HEK293T (cell line): ENCODE data around the gene ARFGEF3.

Experiments
- CTCF ChIA-PET: fragments of 350-600 bp; formaldehyde crosslinking; extraction: SDS; loops from one replicate; lab custom pipeline; 2021; ENCODE audit warnings: antibody characterized with exemption, inconsistent platforms; lab: Yijun Ruan, JAX
- POLR2A ChIA-PET: fragments of 350-600 bp; formaldehyde crosslinking; extraction: SDS; loops from one replicate; lab custom pipeline; 2020; ENCODE audit warnings: antibody characterized with exemption, inconsistent platforms; lab: Yijun Ruan, JAX
- DNase-seq: peaks from one replicate; pipeline ENCODE4 v3.0.0; 2012; ENCODE audit warnings: mixed read lengths; ENCODE audit errors: extremely low spot score
- ARNT ChIP-seq: fragments of 450-650 bp; IDR thresholded peaks from 2 replicates; pipeline ENCODE4 v1.6.1; 2017; ENCODE audit warnings: mild to moderate bottlenecking
- BHLHE40 ChIP-seq: fragments of 450-650 bp; IDR thresholded peaks from 2 replicates; pipeline ENCODE4 v1.6.1; 2016; ENCODE audit warnings: mild to moderate bottlenecking, moderate library complexity, borderline replicate concordance
- CTBP1 ChIP-seq: fragments of 450-650 bp; IDR thresholded peaks from 2 replicates; pipeline ENCODE4 v1.6.1; 2016; ENCODE audit warnings: borderline replicate concordance
- ELF4 ChIP-seq: fragments of 450-650 bp; IDR thresholded peaks from 2 replicates; pipeline ENCODE4 v1.6.1; 2017; ENCODE audit warnings: antibody characterized with exemption
- FOXA1 ChIP-seq: fragments of 450-650 bp; IDR thresholded peaks from 2 replicates; pipeline ENCODE4 v1.6.1; 2016; ENCODE audit warnings: mild to moderate bottlenecking
- FOXK2 ChIP-seq: fragments of 450-650 bp; IDR thresholded peaks from 2 replicates; pipeline ENCODE4 v1.6.1; 2016; ENCODE audit warnings: mild to moderate bottlenecking
- FOXM1 ChIP-seq: fragments of 450-650 bp; IDR thresholded peaks from 2 replicates; pipeline ENCODE4 v1.6.1; 2017; ENCODE audit warnings: mild to moderate bottlenecking, borderline replicate concordance
- HDGF ChIP-seq: fragments of 450-650 bp; IDR thresholded peaks from 2 replicates; pipeline ENCODE4 v1.6.1; 2017; ENCODE audit warnings: antibody characterized with exemption, borderline replicate concordance
- L3MBTL2 ChIP-seq: fragments of 450-650 bp; conservative IDR thresholded peaks from 2 replicates; pipeline ENCODE4 v1.6.1; 2016; ENCODE audit warnings: mild to moderate bottlenecking
- LEF1 ChIP-seq: fragments of 450-650 bp; IDR thresholded peaks from 2 replicates; pipeline ENCODE4 v1.6.1; 2017; ENCODE audit warnings: mild to moderate bottlenecking, borderline replicate concordance
- NFRKB ChIP-seq: fragments of 450-650 bp; IDR thresholded peaks from 2 replicates; pipeline ENCODE4 v1.6.1; 2016; ENCODE audit warnings: mild to moderate bottlenecking, moderate library complexity
- SP1 ChIP-seq: fragments of 450-650 bp; IDR thresholded peaks from 2 replicates; pipeline ENCODE4 v1.6.1; 2017
- SUZ12 ChIP-seq: fragments of 450-650 bp; IDR thresholded peaks from 2 replicates; pipeline ENCODE4 v1.6.1; 2016; ENCODE audit warnings: mild to moderate bottlenecking
- TARDBP ChIP-seq: fragments of 450-650 bp; IDR thresholded peaks from 2 replicates; pipeline ENCODE4 v1.6.1; 2016
- ZNF384 ChIP-seq: fragments of 450-650 bp; IDR thresholded peaks from 2 replicates; pipeline ENCODE4 v1.6.1; 2016
- TF ChIP-seq, protein P1 (sequence below): fragments of 450-650 bp; IDR thresholded peaks from 2 replicates; pipeline ENCODE4 v1.6.1; 2016

Gene ARFGEF3

DNA sequence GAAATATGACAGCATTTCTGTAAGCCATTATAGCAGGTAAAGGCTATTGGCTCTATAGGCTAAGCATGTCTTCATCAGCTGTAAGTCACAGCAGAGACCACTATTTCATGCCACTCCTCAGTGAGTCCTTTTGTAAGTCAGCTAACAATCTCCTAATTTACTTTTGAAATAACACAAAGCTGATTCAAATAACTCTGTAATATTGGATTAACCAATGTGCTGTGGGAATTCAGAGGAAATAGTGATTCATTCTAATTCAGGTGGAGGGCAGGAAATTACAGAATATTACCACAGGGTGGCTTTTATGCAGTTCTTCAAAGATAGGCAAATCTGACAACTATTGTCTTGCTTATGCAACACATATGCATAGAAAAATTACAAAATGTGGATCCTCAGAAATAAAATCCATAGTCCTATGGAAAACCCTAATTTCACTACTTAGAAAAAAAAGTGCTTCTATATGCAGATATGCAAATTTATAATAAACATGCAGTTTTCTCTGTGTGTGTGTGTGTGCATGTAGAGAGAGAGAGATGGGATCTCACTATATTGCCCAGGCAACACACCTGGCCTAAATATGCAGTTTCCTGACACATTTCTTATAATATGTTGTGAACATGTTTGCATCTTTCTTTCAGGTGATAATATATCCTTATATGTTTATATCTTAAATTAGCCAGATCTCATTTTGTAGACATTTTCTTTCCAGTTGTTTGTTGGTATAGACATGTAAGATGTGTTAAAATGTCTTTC is 211.1 kb downstream of the ARFGEF3 start:
- POLR2A ChIA-PET, result interaction anchor here (0.8 kb wide), 1 partner anchor 209 kb away, joined by 3 read pairs; no protein-coding TSS in a partner anchor
- DNase-seq, result no peak
- CTCF ChIA-PET, result interaction anchor here (0.7 kb wide), 2 partner anchors 137 to 1020 kb away, joined by 3 read pairs; no protein-coding TSS in a partner anchor
- TF ChIP-seq ELF4, result no peak
- no peak for TF ChIP-seq NFRKB
- TF ChIP-seq FOXA1, result no peak
- no peak for TF ChIP-seq SP1
- TF ChIP-seq CTBP1, result no peak
- TF ChIP-seq, protein P1, sequence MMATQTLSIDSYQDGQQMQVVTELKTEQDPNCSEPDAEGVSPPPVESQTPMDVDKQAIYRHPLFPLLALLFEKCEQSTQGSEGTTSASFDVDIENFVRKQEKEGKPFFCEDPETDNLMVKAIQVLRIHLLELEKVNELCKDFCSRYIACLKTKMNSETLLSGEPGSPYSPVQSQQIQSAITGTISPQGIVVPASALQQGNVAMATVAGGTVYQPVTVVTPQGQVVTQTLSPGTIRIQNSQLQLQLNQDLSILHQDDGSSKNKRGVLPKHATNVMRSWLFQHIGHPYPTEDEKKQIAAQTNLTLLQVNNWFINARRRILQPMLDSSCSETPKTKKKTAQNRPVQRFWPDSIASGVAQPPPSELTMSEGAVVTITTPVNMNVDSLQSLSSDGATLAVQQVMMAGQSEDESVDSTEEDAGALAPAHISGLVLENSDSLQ, result no peak
- TF ChIP-seq FOXM1, result no peak
- no peak for TF ChIP-seq FOXK2
- no peak for TF ChIP-seq LEF1
- no peak for TF ChIP-seq HDGF
- no peak for TF ChIP-seq TARDBP
- TF ChIP-seq ARNT, result no peak
- TF ChIP-seq BHLHE40, result no peak
- no peak for TF ChIP-seq ZNF384
- TF ChIP-seq L3MBTL2, result no peak
- TF ChIP-seq SUZ12, result no peak

- DNase-seq, result no peak
- TF ChIP-seq L3MBTL2, result no peak
- TF ChIP-seq ARNT, result no peak
- TF ChIP-seq SUZ12, result no peak
- no peak for TF ChIP-seq FOXK2
- no peak for TF ChIP-seq ZNF384
- TF ChIP-seq HDGF, result no peak
- TF ChIP-seq BHLHE40, result no peak
- no peak for TF ChIP-seq FOXM1
- TF ChIP-seq SP1, result no peak
- CTCF ChIA-PET, result no interaction called here
- POLR2A ChIA-PET, result no interaction called here
Measured at GRCh38 chr6:138374230-138374629, 212.5 kb downstream of the ARFGEF3 start.

DNA sequence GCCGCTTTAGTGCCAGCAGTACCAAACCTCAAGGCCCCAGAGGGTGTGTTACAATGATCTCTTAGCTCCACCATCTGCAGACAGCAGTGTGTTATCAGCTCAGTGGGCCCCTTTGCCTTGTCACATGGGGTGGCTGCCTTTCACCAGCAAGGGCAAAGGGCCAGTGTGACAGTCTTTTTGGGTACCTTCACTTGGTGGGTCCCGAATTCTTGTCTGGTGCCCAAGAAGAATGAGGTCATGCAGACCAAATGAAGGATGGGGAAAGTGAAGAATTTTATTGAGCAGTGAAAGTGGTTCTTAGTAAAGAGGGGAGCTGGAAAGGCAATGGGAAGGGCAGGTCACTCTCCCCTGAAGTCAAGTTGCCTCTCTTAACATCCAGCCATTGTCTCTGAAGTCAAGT is 213.1 kb downstream of the ARFGEF3 start:
- CTCF ChIA-PET, result no interaction called here
- no peak for TF ChIP-seq ARNT
- TF ChIP-seq BHLHE40, result no peak
- no peak for TF ChIP-seq ZNF384
- no peak for TF ChIP-seq FOXK2
- no peak for TF ChIP-seq HDGF
- TF ChIP-seq L3MBTL2, result no peak
- TF ChIP-seq FOXA1, result no peak
- TF ChIP-seq CTBP1, result no peak
- TF ChIP-seq TARDBP, result no peak
- TF ChIP-seq ELF4, result no peak
- no peak for TF ChIP-seq NFRKB
- TF ChIP-seq, protein P1, result no peak
- TF ChIP-seq FOXM1, result no peak
- TF ChIP-seq SUZ12, result no peak
- DNase-seq, result no peak
- POLR2A ChIA-PET, result no interaction called here

- ChIA-PET CTCF (no interaction called here), POLR2A (no interaction called here)
- no peak for DNase-seq
- TF ChIP-seq FOXA1 (no peak), SUZ12 (no peak), HDGF (no peak), FOXK2 (no peak), L3MBTL2 (no peak), TARDBP (no peak)
Measured at GRCh38 chr6:138377042-138377441, 215.3 kb downstream of the ARFGEF3 start.

DNA sequence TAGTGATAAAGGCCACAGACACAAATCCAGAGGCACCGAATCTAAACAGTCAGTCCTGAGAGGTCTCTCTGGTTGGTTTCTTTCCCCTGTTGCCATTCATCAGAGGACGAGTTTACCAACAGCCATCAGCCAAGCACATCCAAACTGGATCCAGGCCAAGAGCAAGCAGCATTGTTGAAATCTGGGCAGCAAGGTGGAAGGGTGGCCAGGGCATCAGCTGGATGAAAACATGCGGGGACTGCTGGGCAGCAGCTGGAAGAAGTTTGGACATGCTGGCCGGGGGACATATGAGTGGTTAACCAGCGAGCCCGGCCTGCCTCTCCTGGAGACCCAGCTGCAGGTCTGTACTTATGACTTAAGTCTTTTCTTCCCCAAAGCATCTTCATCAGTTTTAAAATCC is 216.1 kb downstream of the ARFGEF3 start, which contains the start of gene SMIM28:
Gene SMIM28 (plus strand): TSS at position 62 of the 400 bp plus-strand sequence. CDS start 168 bp downstream, at position 230.
- ChIA-PET POLR2A (no interaction called here), CTCF (no interaction called here)
- DNase-seq, result no peak
- TF ChIP-seq NFRKB (no peak), SP1 (no peak), CTBP1 (no peak), FOXA1 (no peak)

DNA sequence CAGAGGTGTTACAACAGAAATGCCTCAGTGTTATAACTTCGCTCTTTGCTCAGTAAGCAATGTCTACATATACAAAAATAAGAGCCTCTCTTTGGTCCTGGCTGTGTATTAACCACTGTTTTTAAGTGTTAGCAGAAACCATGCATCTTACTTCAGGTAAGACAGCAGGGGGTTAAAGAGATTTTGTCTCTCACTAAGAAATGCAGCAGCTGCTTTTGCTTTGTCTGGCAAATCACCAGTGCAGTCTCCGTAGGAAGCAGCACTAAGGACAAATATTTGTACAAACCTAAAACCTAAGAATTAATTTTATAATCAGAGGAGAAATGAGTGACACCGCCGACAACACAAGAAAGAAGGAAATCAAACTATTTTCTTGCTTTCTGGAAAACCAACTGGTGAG is 216.7 kb downstream of the ARFGEF3 start:
- no peak for TF ChIP-seq HDGF
- TF ChIP-seq, protein P1, result no peak
- no peak for TF ChIP-seq FOXA1
- TF ChIP-seq SP1, result no peak
- POLR2A ChIA-PET, result no interaction called here
- no peak for DNase-seq
- CTCF ChIA-PET, result no interaction called here
